Peyer's patch (tissue), 4 donors: ENCODE data around the gene ARHGEF4. TPM values are rescaled to one million over a fixed set of nuclear protein-coding genes. Genes with fewer than 3 reads are reported as not detected.

Experiments
- DNase-seq, 3 donors: peaks; one replicate each; pipeline ENCODE4 v3.0.0-alpha.2; 2017 to 2019
- H3K27ac ChIP-seq, 4 donors: fragments of 200-600 bp; sonication (generic); one replicate each; pipeline ENCODE4 v1.5.1; 2016 to 2019
- H3K27me3 ChIP-seq, 2 donors: fragments of 200-600 bp; sonication (generic); one replicate each; pipeline ENCODE4 v1.5.1; 2019
- H3K36me3 ChIP-seq, 3 donors: fragments of 200-600 bp; sonication (generic); one replicate each; pipeline ENCODE4 v1.5.1; 2016 to 2019
- H3K4me1 ChIP-seq, 4 donors: fragments of 200-600 bp; sonication (generic); one replicate each; pipeline ENCODE4 v1.5.1; 2016 to 2019
- H3K4me3 ChIP-seq, 4 donors: fragments of 200-600 bp; sonication (generic); 1 replicate in 3 of 4; 2 replicates in 1 of 4; pipeline ENCODE4 v1.5.1; 2016 to 2019; ENCODE audit warnings: mild to moderate bottlenecking in 1 of 4
- H3K9me3 ChIP-seq, 4 donors: fragments of 200-600 bp; sonication (generic); one replicate each; pipeline ENCODE4 v1.5.1; 2016 to 2019; ENCODE audit warnings: mild to moderate bottlenecking in 1 of 4
- POLR2A ChIP-seq, 2 donors: fragments of 450-650 bp; IDR thresholded peaks; one replicate each; pipeline ENCODE4 v1.5.1; 2017; ENCODE audit warnings: antibody characterized with exemption in 2 of 2, mild to moderate bottlenecking in 2 of 2, moderate library complexity in 2 of 2
- total RNA-seq, 4 donors: library from RNA; depleted of rRNA; stranded (reverse); fragments of >200 nt; gene quantifications; one replicate each; pipeline ENCODE4 v1.1.0, GENCODE V29; 2016
- TF ChIP-seq, protein P1 (sequence below), 6 experiments: fragments of 450-650 bp in 4 of 6; fragments of 200-600 bp in 2 of 6; sonication (generic) in 1 of 6; IDR thresholded peaks; one replicate each; pipeline ENCODE4 v1.5.1; 2017 to 2019; ENCODE audit warnings: antibody characterized with exemption in 6 of 6, mild to moderate bottlenecking in 3 of 6, moderate library complexity in 1 of 6

Gene ARHGEF4
- total RNA-seq, 4 donors from 2014 or later: 1.1 to 10.7 (median 1.6) TPM

DNA sequence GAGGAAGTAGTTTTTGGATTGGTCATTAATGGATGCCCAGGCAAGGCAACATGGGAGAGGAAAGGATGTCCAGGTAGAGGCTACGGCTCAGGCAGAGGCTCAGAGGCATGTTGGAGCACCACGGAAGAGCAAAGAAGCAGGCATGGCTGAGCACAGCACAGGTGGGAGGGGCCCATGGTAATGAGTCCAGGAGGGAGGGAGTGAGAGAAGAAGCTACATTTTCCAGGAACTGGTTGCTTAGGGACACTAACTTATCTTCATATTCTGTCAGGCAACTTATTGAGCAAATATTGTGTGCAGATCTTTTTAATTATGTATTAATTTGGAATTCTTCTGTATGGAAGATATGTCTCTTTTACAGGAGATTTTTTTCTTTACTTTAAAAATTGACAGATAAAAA, 42.2 kb downstream of the ARHGEF4 start:
- no peaks in the 10 kb centered on the region for H3K4me1 ChIP-seq
- H3K27ac ChIP-seq: no peak overlapping the region
- TF ChIP-seq, protein P1, sequence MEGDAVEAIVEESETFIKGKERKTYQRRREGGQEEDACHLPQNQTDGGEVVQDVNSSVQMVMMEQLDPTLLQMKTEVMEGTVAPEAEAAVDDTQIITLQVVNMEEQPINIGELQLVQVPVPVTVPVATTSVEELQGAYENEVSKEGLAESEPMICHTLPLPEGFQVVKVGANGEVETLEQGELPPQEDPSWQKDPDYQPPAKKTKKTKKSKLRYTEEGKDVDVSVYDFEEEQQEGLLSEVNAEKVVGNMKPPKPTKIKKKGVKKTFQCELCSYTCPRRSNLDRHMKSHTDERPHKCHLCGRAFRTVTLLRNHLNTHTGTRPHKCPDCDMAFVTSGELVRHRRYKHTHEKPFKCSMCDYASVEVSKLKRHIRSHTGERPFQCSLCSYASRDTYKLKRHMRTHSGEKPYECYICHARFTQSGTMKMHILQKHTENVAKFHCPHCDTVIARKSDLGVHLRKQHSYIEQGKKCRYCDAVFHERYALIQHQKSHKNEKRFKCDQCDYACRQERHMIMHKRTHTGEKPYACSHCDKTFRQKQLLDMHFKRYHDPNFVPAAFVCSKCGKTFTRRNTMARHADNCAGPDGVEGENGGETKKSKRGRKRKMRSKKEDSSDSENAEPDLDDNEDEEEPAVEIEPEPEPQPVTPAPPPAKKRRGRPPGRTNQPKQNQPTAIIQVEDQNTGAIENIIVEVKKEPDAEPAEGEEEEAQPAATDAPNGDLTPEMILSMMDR (IDR thresholded peaks at IDR 0.05): no peak
- TF ChIP-seq POLR2A (IDR thresholded peaks at IDR 0.05): no peak
- peak in 1 of 3 donors; percentile 6 for DNase-seq
- H3K27me3 ChIP-seq: no peaks in the 10 kb centered on the region
- no peaks in the 10 kb centered on the region for H3K36me3 ChIP-seq
- no peak overlapping the region for H3K4me3 ChIP-seq
- H3K9me3 ChIP-seq: no peaks in the 10 kb centered on the region

DNA sequence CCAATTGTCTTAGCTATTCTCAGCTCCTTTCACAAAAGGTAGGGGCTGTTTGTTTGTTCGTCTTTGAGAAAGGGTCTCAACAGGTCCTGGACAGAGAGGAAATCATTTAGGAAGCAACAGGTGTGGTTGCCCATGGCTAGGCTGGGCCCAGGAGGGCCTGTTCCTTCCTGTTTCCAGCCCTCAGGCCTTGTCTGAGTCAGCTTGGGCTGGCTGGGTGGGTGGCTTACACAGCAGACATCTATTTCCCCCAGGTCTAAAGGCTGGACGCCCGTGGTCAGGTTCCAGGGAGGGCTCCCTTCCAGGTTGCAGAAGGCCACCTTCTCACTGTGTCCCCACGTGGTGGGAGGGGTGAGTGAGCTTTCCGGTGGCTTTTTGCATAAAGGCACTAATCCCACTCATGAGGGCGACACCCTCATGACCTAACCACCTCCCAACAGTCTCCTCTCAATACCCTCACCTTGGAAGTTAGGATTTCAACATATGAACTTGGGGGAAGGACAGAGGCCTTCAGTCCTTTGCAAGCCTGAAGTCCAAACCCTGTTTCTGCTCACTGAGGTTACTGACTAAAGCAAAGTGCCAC, 45.5 kb downstream of the ARHGEF4 start:
- H3K9me3 ChIP-seq: no peaks in the 10 kb centered on the region
- no peaks in the 10 kb centered on the region for H3K27me3 ChIP-seq
- H3K4me3 ChIP-seq: no peak overlapping the region
- no peaks in the 10 kb centered on the region for H3K36me3 ChIP-seq
- no peaks in the 10 kb centered on the region for H3K4me1 ChIP-seq
- no peak overlapping the region for H3K27ac ChIP-seq
- TF ChIP-seq, protein P1 (IDR thresholded peaks at IDR 0.05): no peak
- TF ChIP-seq POLR2A (IDR thresholded peaks at IDR 0.05): no peak
- DNase-seq: no peak

- DNase-seq: no peak
- no peaks in the 10 kb centered on the region for H3K27me3 ChIP-seq
- TF ChIP-seq POLR2A (IDR thresholded peaks at IDR 0.05): no peak
- TF ChIP-seq, protein P1 (IDR thresholded peaks at IDR 0.05): no peak
- no peaks in the 10 kb centered on the region for H3K9me3 ChIP-seq
- no peaks in the 10 kb centered on the region for H3K4me1 ChIP-seq
- H3K4me3 ChIP-seq: no peak overlapping the region
- H3K27ac ChIP-seq: no peak overlapping the region
- no peaks in the 10 kb centered on the region for H3K36me3 ChIP-seq
These were observed 46.3 kb downstream of the ARHGEF4 start for GRCh38 chr2:130882991-130883390.

DNA sequence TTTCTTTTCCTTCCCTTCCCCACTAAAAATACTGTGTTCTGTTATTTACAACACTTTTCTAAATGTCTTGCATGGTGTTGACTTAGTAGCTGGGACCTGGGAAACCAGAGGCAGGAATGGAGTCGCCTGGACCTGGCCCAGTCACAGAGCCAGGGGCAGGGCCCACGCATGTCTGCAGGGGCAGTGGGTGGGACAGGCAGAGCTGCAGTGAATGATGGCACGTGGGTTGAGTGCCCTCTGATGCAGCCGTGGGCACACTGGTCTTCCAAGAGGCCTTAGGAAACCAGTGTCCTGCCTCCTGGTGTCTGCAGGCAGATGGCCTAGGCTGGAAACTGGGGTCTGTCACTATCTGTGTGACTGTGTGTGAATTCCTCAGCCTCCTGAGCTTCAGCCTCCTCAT, 46.8 kb downstream of the ARHGEF4 start:
- no peaks in the 10 kb centered on the region for H3K4me1 ChIP-seq
- no peaks in the 10 kb centered on the region for H3K9me3 ChIP-seq
- TF ChIP-seq, protein P1 (IDR thresholded peaks at IDR 0.05): no peak
- no peak for TF ChIP-seq POLR2A (IDR thresholded peaks at IDR 0.05)
- DNase-seq: no peak
- no peak overlapping the region for H3K4me3 ChIP-seq
- H3K27me3 ChIP-seq: no peaks in the 10 kb centered on the region
- H3K27ac ChIP-seq: no peak overlapping the region
- H3K36me3 ChIP-seq: no peaks in the 10 kb centered on the region

DNA sequence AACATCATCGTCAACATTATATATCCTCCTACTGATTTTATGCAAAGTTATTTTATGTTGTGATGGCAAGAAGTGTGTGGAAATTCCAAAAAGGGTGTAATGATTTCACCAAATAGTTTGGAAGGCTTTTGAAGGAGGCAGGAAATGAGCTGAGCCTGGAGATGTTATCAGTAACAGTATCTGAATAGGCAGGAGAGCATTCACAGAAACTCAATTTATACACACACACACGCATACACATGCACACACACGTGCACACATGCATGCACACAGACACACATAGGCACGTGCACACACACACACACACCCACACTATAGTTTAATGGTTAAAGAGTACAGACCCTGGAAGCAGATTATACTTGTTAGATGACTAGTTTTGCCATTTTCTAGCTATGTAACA, 47.3 kb downstream of the ARHGEF4 start:
- Histone ChIP-seq H3K9me3 (no peaks in the 10 kb centered on the region), H3K4me3 (no peak overlapping the region), H3K4me1 (no peaks in the 10 kb centered on the region), H3K27ac (no peak overlapping the region), H3K36me3 (no peaks in the 10 kb centered on the region), H3K27me3 (no peaks in the 10 kb centered on the region)
- TF ChIP-seq POLR2A (IDR thresholded peaks at IDR 0.05): no peak
- TF ChIP-seq, protein P1 (IDR thresholded peaks at IDR 0.05): no peak
- DNase-seq: no peak

DNA sequence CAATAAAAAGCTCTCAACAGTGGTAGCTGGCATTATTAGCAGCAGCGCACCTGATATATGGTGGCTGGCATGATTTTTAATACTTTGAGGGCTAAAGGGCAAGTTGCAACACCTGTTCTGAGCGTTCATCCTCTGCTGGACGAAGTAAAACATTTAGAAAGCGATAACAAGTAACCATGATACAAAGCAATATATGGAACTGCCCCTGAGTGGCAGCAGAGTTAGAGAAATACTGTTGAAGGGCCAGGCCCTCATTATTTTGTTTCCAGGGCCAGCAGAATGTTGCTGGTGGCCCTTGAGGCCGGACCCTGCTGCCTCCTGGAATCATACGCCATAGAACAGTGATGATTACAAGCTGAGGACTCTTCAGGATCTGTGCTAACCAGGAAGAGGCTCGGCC, 47.8 kb downstream of the ARHGEF4 start:
- Histone ChIP-seq H3K27me3 (no peaks in the 10 kb centered on the region), H3K36me3 (no peaks in the 10 kb centered on the region)
- DNase-seq: no peak

More for the DNA sequence above, 47.8 kb downstream of the ARHGEF4 start:
- no peak for TF ChIP-seq POLR2A (IDR thresholded peaks at IDR 0.05)
- TF ChIP-seq, protein P1 (IDR thresholded peaks at IDR 0.05): peak in 1 of 6 experiments; percentile 7
- Histone ChIP-seq H3K4me3 (no peak overlapping the region), H3K9me3 (no peaks in the 10 kb centered on the region), H3K27ac (no peak overlapping the region), H3K4me1 (no peaks in the 10 kb centered on the region)
